Ammon's horn (tissue), 1 donor: ENCODE data around the gene ZC3H4.
"Not testable (repeated sequence)": the region's sequence is repeated elsewhere in the genome, so short reads cannot be mapped to it uniquely, and the experiment has no call there.

Source experiments
- DNase-seq: peaks from one replicate; pipeline ENCODE4 v3.0.0-alpha.2; 2016; ENCODE audit warnings: low spot score

The ZC3H4 gene

GRCh38 chr19:47084879-47085439 is 28.6 kb downstream of the ZC3H4 start:
- DNase-seq: no peak

DNA sequence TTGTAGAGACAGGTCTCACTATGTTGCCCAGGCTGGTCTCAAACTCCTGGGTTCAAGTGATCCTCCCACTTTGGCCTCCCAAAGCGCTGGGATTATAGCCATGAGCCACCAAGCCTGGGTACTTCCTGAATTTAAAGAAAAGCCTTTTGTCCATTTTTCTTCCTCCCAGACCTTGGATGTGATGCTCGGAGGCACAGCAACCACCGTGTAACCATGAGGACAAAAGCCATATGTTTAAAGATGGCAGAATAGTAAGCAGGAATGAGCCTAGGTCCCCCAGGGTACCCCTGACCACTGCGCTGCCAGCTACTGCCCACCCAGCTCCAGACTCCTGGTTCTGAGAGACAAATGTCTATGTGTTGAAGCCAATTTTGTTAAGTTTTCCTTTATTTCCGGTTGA is 31.1 kb downstream of the ZC3H4 start:
- DNase-seq: no peak

- DNase-seq: no peak
These were observed 32.5 kb downstream of the ZC3H4 start for GRCh38 chr19:47081095-47081494.

DNA sequence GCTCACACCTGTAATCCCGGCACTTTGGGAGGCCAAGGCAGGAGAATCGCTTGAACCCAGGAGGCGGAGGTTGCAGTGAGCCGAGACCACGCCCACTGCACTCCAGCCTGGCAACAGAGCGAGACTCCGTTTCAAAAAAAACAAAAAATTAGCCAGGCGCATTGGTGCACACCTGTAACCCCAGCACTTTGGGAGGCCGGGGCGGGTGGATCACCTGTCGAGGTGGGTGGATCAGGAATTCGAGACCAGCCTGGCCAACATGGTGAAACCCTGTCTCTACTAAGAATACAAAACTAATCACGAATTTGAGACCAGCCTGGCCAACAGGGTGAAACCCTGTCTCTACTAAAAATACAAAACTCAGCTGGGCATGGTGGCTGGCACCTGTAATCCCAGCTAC is 35.2 kb downstream of the ZC3H4 start:
- not testable (repeated sequence) for DNase-seq

DNA sequence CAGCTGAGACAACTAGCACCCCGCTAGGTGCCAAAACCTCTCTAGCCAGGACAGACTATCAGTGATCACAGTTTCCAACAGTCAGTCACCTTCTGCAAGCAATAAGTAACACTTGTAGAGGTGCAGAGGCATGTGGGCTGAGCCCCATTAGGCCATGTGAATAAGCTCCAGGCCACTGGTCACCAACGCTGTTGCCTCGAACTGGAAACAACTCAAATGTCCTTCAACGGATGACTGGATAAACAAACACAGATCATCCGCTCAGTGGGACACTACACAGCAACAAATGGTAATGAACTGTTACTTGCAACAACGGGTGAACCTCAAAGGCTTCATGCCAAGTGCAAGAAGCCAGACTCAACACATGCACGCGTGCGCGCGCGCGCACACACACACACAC is 37.6 kb downstream of the ZC3H4 start:
- no peak for DNase-seq

DNA sequence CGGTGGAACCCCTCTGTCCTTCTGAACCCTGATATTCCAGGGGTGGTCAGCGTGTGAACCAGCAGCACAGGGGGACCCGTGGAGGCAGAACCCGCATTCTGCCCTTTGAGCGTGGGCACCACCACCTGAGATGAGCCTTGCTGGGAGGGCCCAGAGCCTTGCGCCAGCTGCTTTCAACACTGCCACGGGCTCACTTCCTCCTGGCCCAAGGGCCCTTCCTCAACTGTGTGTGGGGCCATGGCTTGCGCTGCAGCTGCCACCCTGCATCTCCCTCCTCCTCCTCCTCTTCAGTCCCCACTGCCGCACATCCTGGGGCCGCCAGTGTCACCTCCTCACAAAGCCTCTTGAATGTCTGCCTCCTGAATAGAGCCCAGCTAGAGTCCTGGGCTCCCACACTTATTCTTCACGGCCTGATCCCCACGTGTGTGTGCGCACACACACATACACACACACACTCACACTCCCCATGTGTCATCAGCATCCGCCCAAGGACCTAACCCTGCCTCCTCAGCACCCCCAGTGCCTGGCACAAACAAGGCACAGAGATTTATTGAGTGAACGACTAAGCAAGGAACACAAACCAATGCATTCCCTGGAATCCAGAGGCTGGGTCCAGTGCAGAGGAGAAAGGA is 38.3 kb downstream of the ZC3H4 start:
- DNase-seq: no peak

DNA sequence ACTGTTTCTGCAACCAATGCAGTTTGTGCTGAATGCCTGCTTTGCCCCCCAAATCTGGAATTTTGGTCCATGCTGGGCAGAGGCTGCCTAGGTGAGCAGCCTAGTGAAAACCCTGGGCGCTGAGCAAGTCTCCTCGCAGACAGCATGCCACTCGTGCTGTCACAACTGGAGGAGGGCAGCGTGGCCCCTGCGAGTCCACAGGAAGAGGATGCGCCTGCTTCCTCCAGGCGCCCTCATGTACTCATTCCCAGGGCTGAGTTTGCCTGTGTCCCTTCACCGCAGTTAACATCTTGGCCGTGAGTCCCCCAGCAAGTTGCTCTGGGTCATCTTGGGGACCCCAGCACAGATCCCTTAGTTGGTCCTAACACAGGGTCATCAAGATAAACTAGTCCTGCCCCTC is 39.0 kb downstream of the ZC3H4 start:
- DNase-seq: no peak

DNA sequence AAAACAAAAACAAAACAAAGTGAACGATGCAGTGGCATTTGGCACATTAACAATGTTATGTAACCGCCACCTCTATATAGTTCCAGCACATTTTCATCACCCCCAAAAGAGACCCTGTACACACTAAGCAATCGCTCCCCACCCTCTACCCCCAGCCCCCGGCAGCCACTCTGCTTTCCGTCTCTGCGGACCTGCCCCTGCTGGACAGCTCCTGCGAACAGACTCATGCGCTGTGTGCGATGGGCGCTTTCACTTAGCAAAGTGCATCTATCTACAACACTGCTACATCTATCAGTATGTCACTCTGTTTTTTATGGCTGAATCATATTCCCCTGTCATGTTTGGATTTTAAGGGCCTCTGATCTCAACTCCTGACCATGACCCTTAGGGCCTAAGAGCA is 40.0 kb downstream of the ZC3H4 start:
- DNase-seq: no peak

DNA sequence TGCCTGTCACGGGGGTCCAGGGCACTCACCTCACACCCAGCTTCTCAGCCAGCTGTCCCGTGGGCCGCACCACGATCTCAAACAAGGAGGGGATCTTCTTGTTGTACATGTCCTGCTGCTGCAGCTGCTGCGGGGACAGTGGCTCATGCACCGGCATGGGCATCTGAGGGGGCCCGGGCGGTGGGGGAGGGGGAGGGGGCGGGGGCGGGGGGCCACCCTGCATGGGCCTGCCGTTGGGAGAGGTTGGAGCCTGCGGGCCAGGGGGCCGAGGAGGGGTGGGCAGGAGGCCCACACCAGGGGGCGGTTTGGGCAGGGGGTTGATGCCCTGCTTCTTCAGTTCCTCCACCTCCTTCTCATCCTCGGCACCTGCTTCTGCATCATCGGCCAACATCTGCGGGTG is 41.3 kb downstream of the ZC3H4 start:
- DNase-seq: no peak

DNA sequence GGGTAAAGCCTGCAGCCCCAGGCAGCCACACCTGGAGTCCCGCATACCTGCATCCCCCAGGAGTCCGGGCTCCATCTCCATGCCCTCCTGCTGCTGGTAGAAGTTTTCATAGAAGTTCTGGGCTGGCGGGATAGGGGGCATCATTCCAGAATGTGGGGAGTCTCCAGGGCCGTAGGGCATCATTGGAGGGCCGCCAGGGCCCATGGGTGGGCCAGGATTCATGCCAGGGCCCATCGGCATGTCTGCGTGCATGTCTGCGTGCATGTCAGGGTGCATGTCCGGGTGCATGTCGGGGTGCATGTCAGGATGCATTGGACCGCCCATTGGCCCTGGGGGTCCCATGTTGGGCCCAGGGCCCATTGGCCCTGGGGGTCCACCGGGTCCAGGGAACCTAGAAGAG is 41.8 kb downstream of the ZC3H4 start:
- no peak for DNase-seq

DNA sequence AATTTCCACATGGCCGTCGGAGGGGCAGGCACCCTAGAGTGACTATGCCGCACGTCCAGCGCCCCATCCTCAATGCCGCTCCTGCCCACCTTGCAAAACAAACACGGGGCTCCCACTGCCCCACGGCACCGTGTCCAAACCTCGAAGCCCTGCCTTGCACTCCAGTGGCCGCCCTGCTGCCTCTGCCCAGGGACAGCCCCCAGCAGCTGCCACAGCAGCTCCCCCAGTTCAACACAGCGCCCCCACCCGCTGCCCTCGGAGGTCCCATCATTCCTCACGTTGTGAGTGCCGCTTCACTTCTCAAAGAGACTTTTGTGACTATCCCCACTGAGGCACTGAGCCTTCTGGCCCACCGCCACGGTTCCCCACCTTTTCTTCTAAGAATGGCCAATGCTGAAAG is 42.8 kb downstream of the ZC3H4 start:
- DNase-seq: no peak

- DNase-seq: no peak
These were observed 43.8 kb downstream of the ZC3H4 start for GRCh38 chr19:47069795-47070194.

DNA sequence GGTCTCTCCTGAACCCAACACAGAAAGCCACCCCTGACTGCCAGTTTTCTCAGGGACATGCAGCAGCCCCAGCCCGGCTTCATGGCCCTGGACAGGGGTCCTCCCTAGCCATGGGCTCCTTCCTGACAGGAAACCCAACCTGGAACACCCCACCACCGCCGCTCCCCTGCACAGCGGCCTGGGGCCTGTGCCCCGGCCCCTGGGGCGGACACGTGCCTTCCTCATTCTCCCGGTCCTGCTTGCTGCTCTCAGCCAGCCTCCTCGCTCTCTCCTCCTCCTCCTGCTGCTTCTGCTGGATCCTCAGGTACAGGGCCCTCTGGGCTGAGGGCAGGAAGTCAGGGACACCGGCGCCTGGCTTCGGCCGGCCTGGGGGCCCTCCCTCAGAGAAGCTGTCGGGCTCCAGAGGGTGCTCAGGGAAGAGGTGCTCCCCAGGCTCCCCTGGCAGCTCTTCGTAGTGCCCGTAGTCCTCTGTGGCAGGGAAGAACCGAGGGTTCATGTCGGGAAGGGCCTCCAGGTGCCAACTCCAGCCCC is 44.6 kb downstream of the ZC3H4 start:
- DNase-seq: no peak

DNA sequence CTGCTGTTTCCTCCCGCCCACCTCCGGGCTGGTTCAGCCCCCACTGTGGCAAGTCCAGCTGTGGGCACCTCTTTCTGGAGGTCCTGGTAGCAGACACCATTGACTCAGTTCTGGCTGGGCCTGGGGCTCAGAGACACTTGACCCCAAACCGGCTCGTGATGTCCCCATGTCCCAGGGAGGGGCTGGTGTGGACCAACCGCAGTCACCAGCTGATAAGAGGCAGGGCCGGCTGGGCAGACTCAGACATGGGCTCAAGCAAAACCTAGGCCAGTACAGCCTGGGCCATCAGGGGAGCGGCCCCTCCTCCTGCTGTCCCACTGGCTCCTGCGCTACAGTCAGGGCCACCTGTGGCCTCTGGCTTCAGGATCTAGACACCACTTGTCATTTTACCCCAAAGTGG is 45.3 kb downstream of the ZC3H4 start:
- no peak for DNase-seq

GRCh38 chr19:47067215-47067847 is 46.2 kb downstream of the ZC3H4 start:
- no peak for DNase-seq

- DNase-seq: no peak
These were observed 47.0 kb downstream of the ZC3H4 start for GRCh38 chr19:47066376-47067214.

DNA sequence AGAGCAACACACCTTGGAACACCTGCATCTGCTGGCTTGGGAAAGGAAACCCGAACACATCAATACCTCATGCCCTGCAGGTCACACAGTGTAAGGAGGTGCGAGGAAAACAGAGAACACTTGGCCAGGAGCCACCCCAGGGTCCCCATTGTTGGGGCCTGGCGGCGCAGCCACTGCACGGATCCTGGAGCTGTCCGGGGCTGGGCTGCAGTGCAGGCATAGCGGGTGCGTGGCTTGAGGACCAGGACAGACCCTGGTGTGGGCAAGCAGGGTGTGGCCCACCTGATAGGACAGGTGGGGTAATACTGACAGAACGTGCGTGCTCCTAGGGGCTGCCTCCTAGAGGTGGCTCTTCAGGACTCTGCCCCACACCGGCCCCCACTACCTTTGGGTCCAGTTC is 48.3 kb downstream of the ZC3H4 start:
- DNase-seq: no peak

- DNase-seq: no peak
These were observed 49.7 kb downstream of the ZC3H4 start for GRCh38 chr19:47063874-47064273.

DNA sequence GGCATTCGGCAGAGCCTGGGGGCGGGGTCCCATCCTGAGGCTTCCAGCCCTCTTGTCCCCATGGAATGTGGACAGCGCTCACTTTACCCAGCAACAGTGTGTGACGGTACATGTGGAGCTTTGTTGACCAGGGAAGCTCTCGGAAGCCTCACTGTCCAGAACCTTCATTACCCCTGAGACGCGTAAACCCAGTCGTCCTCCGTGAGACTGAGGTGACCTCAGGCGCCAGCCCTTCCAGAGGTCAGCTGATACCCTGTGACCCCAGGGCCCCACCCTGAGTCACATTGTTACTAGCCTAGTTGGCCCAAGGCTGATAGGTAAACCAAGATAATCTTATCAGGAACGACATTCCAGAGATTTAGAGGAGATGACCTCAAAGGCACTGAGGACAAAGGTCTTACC is 55.0 kb downstream of the ZC3H4 start:
- no peak for DNase-seq

- no peak for DNase-seq
These were observed 56.2 kb downstream of the ZC3H4 start for GRCh38 chr19:47057328-47057727.

- no peak for DNase-seq
These were observed 57.2 kb downstream of the ZC3H4 start for GRCh38 chr19:47056411-47056810.

DNA sequence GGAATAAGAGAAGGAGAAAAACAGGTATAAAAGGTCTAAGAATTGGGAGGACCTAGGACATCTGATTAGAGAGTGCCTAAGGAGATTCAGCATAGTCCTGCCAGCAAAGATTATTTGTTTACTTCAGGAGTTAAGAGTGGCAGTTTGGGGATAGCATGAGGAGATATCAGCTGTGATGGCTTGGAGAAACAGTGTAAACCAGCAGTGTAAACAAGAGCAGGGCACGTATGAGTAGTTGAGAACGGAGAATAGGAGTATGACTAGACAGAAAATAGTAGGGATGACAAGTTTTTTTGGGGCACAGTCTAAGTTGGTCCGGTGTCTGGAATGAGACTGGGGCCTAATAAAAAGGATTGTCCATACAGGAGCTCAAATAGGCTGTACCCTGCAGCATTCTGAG is 63.0 kb downstream of the ZC3H4 start:
- DNase-seq: not testable (repeated sequence)

DNA sequence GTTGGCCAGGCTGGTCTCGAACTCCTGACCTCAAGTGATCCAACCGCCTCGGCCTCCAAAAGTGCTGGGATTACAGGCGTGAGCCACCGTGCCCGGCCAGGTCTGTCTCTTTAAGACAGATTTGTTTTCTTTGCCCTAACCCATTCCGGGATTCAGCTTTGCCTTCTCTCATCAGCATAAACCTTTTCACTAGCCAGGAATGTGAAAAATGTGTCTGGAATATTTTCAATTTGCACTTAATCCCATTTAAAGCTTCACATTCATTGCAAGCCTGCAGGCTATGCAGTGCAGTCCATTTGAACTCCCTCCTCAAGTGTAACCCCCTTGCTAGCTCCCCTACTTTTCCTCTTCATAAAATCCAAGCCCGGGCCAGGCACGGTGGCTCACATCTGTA is 64.3 kb downstream of the ZC3H4 start:
- no peak for DNase-seq
